Activated T-helper 2 cell treated with anti-CD3 and anti-CD28 coated beads, Interferon-gamma antibody, Interleukin-2, Interleukin-4, amounts not matched to agents 10 μg/mL and 5 μg/mL and 100 μg/mL, durations not matched to agents 14 hours and 24 hours and 36 hours (primary cell): ENCODE data around the gene TGFBR3L. TPM values are rescaled to one million over a fixed set of nuclear protein-coding genes. Genes with fewer than 3 reads are reported as not detected.

Source experiments
- DNase-seq: peaks from one replicate; pipeline ENCODE4 v3.0.0; 2021; ENCODE audit warnings: low spot score
- H3K27ac Mint-ChIP-seq: one replicate; pipeline ENCODE4 v1.8.0; 2021; ENCODE audit warnings: mixed read lengths
- H3K27me3 Mint-ChIP-seq: one replicate; pipeline ENCODE4 v1.8.0; 2021; ENCODE audit warnings: low read depth, mixed read lengths
- H3K36me3 Mint-ChIP-seq: one replicate; pipeline ENCODE4 v1.8.0; 2021; ENCODE audit warnings: low read depth, mixed read lengths
- H3K4me1 Mint-ChIP-seq: one replicate; pipeline ENCODE4 v1.8.0; 2021; ENCODE audit warnings: low read depth, mixed read lengths
- H3K4me3 Mint-ChIP-seq: one replicate; pipeline ENCODE4 v1.8.0; 2021; ENCODE audit warnings: low read depth, mild to moderate bottlenecking, moderate library complexity, mixed read lengths
- H3K9me3 Mint-ChIP-seq: one replicate; pipeline ENCODE4 v1.8.0; 2021; ENCODE audit warnings: mixed read lengths
- intact Hi-C: fragments of 100-400 bp; cut with micrococcal nuclease; formaldehyde crosslinking; loops from one replicate; pipeline ENCODE4 v1.15.1; 2023
- total RNA-seq: library from RNA; stranded (reverse); gene quantifications from 2 replicates; pipeline ENCODE4 v1.2.3, GENCODE V29; 2022

TGFBR3L gene
- total RNA-seq: 6.3 TPM in 2 replicates

DNA sequence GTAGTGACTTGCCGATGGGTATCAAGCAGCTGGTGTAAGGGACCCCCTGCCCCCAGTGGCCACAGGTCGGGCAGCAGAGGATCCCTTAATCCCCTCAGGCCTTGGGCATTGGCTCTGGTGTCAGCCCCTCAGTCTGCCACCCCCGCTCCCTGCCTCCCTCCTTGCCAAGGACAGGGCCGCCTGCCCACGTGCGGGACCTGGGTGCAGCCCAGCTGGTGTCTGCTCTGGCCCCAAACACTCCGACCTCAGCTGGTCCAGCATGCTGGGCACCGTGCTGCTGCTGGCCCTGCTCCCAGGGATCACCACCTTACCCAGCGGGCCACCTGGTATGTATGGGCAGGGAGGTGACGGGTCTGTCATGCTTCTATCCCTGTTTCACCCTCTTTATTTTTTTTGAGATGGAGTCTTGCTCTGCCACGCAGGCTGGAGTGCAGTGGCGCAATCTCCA lies at the start of gene TGFBR3L:
Gene TGFBR3L, plus strand, starts transcription at position 233 of the 448 bp plus-strand sequence.
- Mint-ChIP-seq H3K36me3 (peaks cover 23% of the 10 kb centered on the region), H3K27me3 (peaks cover 24% of the 10 kb centered on the region), H3K9me3 (no peaks in the 10 kb centered on the region), H3K4me1 (peaks cover 7% of the 10 kb centered on the region), H3K4me3 (peak within 1 kb of the TSS; percentile 64), H3K27ac (no peak within 1 kb of the TSS)
- intact Hi-C loops: no loop called here
- DNase-seq: no peak

DNA sequence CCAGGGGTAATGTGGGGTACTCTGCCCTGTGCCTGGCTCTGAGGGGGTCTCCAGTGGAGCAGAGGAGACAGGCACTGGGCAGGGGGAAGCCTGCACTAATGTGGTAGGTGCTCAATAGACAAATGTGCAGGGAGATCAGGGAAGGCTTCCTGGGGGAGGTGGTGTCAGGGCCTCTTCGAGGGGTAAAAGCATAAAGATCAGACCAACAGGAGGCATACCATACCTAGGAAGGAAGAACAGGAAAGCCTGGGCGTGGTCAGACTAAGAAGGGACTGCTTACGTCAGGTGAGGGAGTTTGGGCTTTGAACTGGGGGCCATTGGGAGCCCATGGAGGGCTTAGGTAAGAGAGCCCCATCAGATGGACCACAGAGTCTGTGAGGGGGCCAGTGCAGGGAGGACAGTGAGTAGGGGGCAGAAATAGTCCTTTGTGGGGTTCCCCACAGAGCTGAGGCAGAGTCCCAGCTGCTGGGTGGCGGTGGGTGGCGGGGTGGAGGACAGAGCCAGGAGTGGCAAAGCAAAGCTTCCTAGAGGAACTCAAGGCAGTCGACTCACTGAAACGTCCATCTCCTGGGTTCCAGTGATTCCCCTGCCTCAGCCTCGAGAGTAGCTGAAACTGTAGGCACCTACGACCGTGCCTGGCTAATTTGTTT lies 49.2 kb upstream of the TGFBR3L start:
- Mint-ChIP-seq H3K27me3 (peaks cover 28% of the 10 kb centered on the region), H3K36me3 (no peaks in the 10 kb centered on the region), H3K9me3 (no peaks in the 10 kb centered on the region), H3K27ac (no peak overlapping the region), H3K4me3 (peak overlapping the region; percentile 26), H3K4me1 (peaks cover 7% of the 10 kb centered on the region)
- intact Hi-C loops: loop anchor here (5.0 kb wide), 1 partner anchor 38 kb away; no protein-coding TSS in a partner anchor
- no peak for DNase-seq

- no peak overlapping the region for H3K27ac Mint-ChIP-seq
- peaks cover 33% of the 10 kb centered on the region for H3K27me3 Mint-ChIP-seq
- intact Hi-C loops: loop anchor here (5.0 kb wide), 1 partner anchor 39 kb away; no protein-coding TSS in a partner anchor
- peaks cover 14% of the 10 kb centered on the region for H3K4me1 Mint-ChIP-seq
- no peaks in the 10 kb centered on the region for H3K9me3 Mint-ChIP-seq
- H3K4me3 Mint-ChIP-seq: no peak overlapping the region
- DNase-seq: no peak
- H3K36me3 Mint-ChIP-seq: no peaks in the 10 kb centered on the region
Measured at GRCh38 chr19:7866399-7867091, 48.1 kb upstream of the TGFBR3L start.

- peaks cover 18% of the 10 kb centered on the region for H3K4me1 Mint-ChIP-seq
- intact Hi-C loops: loop anchor here (5.0 kb wide), 1 partner anchor 40 kb away; no protein-coding TSS in a partner anchor
- H3K27ac Mint-ChIP-seq: no peak overlapping the region
- peaks cover 38% of the 10 kb centered on the region for H3K27me3 Mint-ChIP-seq
- H3K4me3 Mint-ChIP-seq: no peak overlapping the region
- DNase-seq: no peak
- H3K36me3 Mint-ChIP-seq: no peaks in the 10 kb centered on the region
- no peaks in the 10 kb centered on the region for H3K9me3 Mint-ChIP-seq
Measured at GRCh38 chr19:7867092-7867844, 47.4 kb upstream of the TGFBR3L start.

- Mint-ChIP-seq H3K9me3 (no peaks in the 10 kb centered on the region), H3K27ac (no peak overlapping the region), H3K4me3 (peak overlapping the region; percentile 63), H3K27me3 (peaks cover 42% of the 10 kb centered on the region), H3K36me3 (no peaks in the 10 kb centered on the region), H3K4me1 (peaks cover 20% of the 10 kb centered on the region)
- no peak for DNase-seq
- intact Hi-C loops: loop anchor here (5.0 kb wide), 1 partner anchor 41 kb away; no protein-coding TSS in a partner anchor
Measured at GRCh38 chr19:7868326-7868670, 46.3 kb upstream of the TGFBR3L start.

DNA sequence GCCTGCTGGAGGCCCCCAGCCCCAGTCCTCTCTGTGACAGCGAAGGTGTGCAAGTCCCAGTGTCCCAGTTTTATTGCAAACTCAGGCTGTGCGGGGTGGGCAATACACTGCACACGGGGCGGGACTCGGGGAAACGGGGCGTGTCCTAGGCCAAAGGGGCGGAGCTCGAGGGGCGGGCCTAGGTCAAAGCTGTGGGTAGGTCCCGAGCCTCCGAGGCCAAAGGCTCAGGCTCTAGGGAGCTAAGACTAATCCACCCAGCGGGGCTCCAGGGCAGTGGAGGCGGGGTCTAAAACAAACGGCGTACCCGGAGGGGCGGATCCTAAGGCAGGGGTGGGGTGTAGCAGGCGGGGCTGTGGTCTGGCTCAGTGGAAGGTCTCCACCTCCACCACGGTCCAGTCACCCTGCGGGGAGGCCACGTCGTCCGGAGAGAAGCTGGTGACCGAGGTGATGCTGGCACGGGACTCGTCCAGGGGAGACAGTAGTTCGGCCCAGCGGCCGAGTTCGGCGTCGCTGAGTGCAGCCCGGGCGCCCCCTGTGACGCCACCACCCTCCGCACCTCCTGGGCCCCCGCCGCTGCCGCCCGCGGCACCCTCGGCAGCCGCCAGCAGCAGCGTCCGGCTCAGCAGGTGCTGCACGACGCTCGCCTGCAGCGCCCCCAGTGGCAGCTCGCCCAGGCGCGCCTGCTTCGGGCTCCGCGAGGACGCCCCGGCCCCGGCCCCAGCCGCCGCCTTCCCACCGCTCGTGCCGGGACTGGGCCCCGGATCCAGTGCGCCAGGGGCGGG lies 45.8 kb upstream of the TGFBR3L start:
- no peaks in the 10 kb centered on the region for H3K9me3 Mint-ChIP-seq
- peak overlapping the region; percentile 63 for H3K4me3 Mint-ChIP-seq
- H3K4me1 Mint-ChIP-seq: peaks cover 20% of the 10 kb centered on the region
- peak overlapping the region; percentile 28 for H3K27ac Mint-ChIP-seq
- H3K27me3 Mint-ChIP-seq: peaks cover 42% of the 10 kb centered on the region
- no peaks in the 10 kb centered on the region for H3K36me3 Mint-ChIP-seq
- peak; percentile 78 for DNase-seq
- intact Hi-C loops: loop anchor here (5.0 kb wide), 1 partner anchor 42 kb away; no protein-coding TSS in a partner anchor

DNA sequence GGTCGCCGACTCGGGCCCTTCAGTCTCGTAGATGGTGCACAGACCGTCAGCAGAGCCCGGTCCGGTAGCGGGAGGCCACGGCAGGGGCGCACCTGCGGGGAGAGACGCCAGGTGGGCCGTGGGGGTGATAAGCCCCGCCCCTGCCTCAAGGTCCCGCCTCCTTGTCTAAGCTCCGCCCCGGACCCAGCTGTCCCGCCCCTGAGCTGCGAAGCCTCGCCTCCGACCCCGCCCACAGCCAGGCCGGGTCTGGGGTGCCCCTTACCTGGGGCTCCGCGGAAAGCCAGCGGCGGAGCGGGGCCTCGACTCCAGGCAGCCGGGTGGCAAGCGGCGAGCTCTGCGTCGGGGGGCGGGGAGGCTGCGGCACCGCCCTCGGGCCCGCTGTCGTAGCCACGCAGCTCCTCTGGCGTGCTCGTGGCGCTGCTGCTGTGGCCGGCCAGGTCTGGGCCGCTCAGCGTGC lies 45.1 kb upstream of the TGFBR3L start:
- intact Hi-C loops: loop anchor here (5.0 kb wide), 1 partner anchor 42 kb away; no protein-coding TSS in a partner anchor
- Mint-ChIP-seq H3K4me3 (peak overlapping the region; percentile 60), H3K4me1 (peaks cover 20% of the 10 kb centered on the region), H3K27ac (no peak overlapping the region), H3K36me3 (no peaks in the 10 kb centered on the region), H3K27me3 (peaks cover 41% of the 10 kb centered on the region), H3K9me3 (no peaks in the 10 kb centered on the region)
- peak; percentile 70 for DNase-seq

GRCh38 chr19:7869910-7870511 lies 44.6 kb upstream of the TGFBR3L start:
- DNase-seq: peak; percentile 27
- intact Hi-C loops: loop anchor here (5.0 kb wide), 1 partner anchor 43 kb away; no protein-coding TSS in a partner anchor
- no peaks in the 10 kb centered on the region for H3K9me3 Mint-ChIP-seq
- H3K36me3 Mint-ChIP-seq: no peaks in the 10 kb centered on the region
- H3K27ac Mint-ChIP-seq: no peak overlapping the region
- peaks cover 20% of the 10 kb centered on the region for H3K4me1 Mint-ChIP-seq
- H3K4me3 Mint-ChIP-seq: peak overlapping the region; percentile 42
- H3K27me3 Mint-ChIP-seq: peaks cover 41% of the 10 kb centered on the region

- intact Hi-C loops: no loop called here
- peak; percentile 49 for DNase-seq
- peak overlapping the region; percentile 59 for H3K4me3 Mint-ChIP-seq
- no peak overlapping the region for H3K27ac Mint-ChIP-seq
- H3K9me3 Mint-ChIP-seq: no peaks in the 10 kb centered on the region
- peaks cover 41% of the 10 kb centered on the region for H3K27me3 Mint-ChIP-seq
- peaks cover 14% of the 10 kb centered on the region for H3K4me1 Mint-ChIP-seq
- H3K36me3 Mint-ChIP-seq: no peaks in the 10 kb centered on the region
Measured at GRCh38 chr19:7870571-7871436, 43.8 kb upstream of the TGFBR3L start.

GRCh38 chr19:7871437-7872305 lies 43.0 kb upstream of the TGFBR3L start:
- intact Hi-C loops: no loop called here
- Mint-ChIP-seq H3K27ac (no peak overlapping the region), H3K27me3 (peaks cover 45% of the 10 kb centered on the region), H3K9me3 (no peaks in the 10 kb centered on the region), H3K4me3 (peak overlapping the region; percentile 59), H3K36me3 (no peaks in the 10 kb centered on the region), H3K4me1 (peaks cover 14% of the 10 kb centered on the region)
- DNase-seq: peak; percentile 71
